K562 (cell line): ENCODE measurements around the gene LSM4. TPM values are rescaled to one million over a fixed set of nuclear protein-coding genes. Genes with fewer than 3 reads are reported as not detected.
A peak's percentile ranks its signal among the peaks of the same experiment; 100 is the strongest.

Experiments used
- ADNP ChIP-seq: fragments of 200-800 bp; sonication (Bioruptor generic); IDR thresholded peaks from 2 replicates; pipeline ENCODE4 v1.6.1; 2016; ENCODE audit warnings: missing genetic modification characterization, missing compliant biosample characterization
- ARID1B ChIP-seq: fragments of 450-650 bp; IDR thresholded peaks from 2 replicates; pipeline ENCODE4 v1.6.1; 2016; ENCODE audit warnings: antibody characterized with exemption, mild to moderate bottlenecking, inconsistent platforms
- CHD2 ChIP-seq: IDR thresholded peaks from 2 replicates; pipeline ENCODE4 v1.6.1; 2011; ENCODE audit warnings: low read depth, low read length
- ESRRA ChIP-seq: fragments of 450-650 bp; IDR thresholded peaks from 2 replicates; pipeline ENCODE4 v1.6.1; 2014; ENCODE audit warnings: low read depth, mild to moderate bottlenecking, moderate library complexity, borderline replicate concordance
- HDGF ChIP-seq: fragments of 450-650 bp; IDR thresholded peaks from 2 replicates; pipeline ENCODE4 v1.6.1; 2016
- JUNB ChIP-seq: fragments of 450-650 bp; formaldehyde crosslinking; conservative IDR thresholded peaks from 2 replicates; pipeline ENCODE4 v1.4.0; 2020; ENCODE audit warnings: mild to moderate bottlenecking
- KLF1 ChIP-seq: fragments of 450-650 bp; IDR thresholded peaks from 2 replicates; pipeline ENCODE4 v1.6.1; 2016; ENCODE audit warnings: missing genetic modification characterization, missing compliant biosample characterization
- KLF6 ChIP-seq: fragments of 250-450 bp; sonication (Bioruptor Pico); IDR thresholded peaks from 2 replicates; pipeline ENCODE4 v1.4.0; 2020; ENCODE audit warnings: mild to moderate bottlenecking, moderate library complexity, borderline replicate concordance
- POLR2B ChIP-seq: fragments of 450-650 bp; IDR thresholded peaks from 2 replicates; pipeline ENCODE4 v1.6.1; 2018; ENCODE audit warnings: low read depth; ENCODE audit not compliant: partially characterized antibody
- RFX1 ChIP-seq: fragments of 450-650 bp; IDR thresholded peaks from 2 replicates; pipeline ENCODE4 v1.6.1; 2016; ENCODE audit warnings: mild to moderate bottlenecking, moderate library complexity
- SIRT6 ChIP-seq: IDR thresholded peaks from one replicate; pipeline ENCODE4 v1.6.1; 2012; ENCODE audit warnings: low read depth, mild to moderate bottlenecking, control low read depth, inconsistent platforms, low read length, moderate library complexity
- SLC30A9 ChIP-seq: fragments of 250-450 bp; sonication (Bioruptor Pico); IDR thresholded peaks from 2 replicates; pipeline ENCODE4 v1.8.0; 2022; ENCODE audit warnings: mild to moderate bottlenecking, moderate library complexity
- SMARCE1 ChIP-seq: fragments of 450-650 bp; IDR thresholded peaks from 2 replicates; pipeline ENCODE4 v1.7.1; 2016; ENCODE audit warnings: mild to moderate bottlenecking
- SNRNP70 ChIP-seq: fragments of 200-400 bp; formaldehyde crosslinking; optimal IDR thresholded peaks from 2 replicates; pipeline ENCODE3; 2017; ENCODE audit warnings: low read depth, low read length
- SP1 ChIP-seq: sonication (generic); formaldehyde crosslinking; IDR thresholded peaks from 2 replicates; pipeline ENCODE4 v1.8.1; 2022; ENCODE audit warnings: mild to moderate bottlenecking, missing genetic modification reagents
- STAG1 ChIP-seq: sonication (generic); formaldehyde crosslinking; IDR thresholded peaks from 2 replicates; pipeline ENCODE4 v1.5.0; 2020; ENCODE audit warnings: missing genetic modification reagents, borderline replicate concordance
- U2AF1 ChIP-seq: fragments of 200-400 bp; formaldehyde crosslinking; optimal IDR thresholded peaks from 2 replicates; pipeline ENCODE3; 2017; ENCODE audit warnings: mild to moderate bottlenecking, low read depth, low read length, moderate library complexity
- ZC3H11A ChIP-seq: IDR thresholded peaks from 2 replicates; pipeline ENCODE4 v1.6.1; 2012; ENCODE audit warnings: low read depth, low read length, improper control_type of control experiment
- ZKSCAN3 ChIP-seq: fragments of 250-450 bp; sonication (Bioruptor Pico); IDR thresholded peaks from 2 replicates; pipeline ENCODE4 v1.4.0; 2020
- ZNF24 ChIP-seq: fragments of 450-650 bp; IDR thresholded peaks from 2 replicates; pipeline ENCODE4 v1.6.1; 2016
- ZNF354B ChIP-seq: fragments of 250-450 bp; sonication (Bioruptor Pico); IDR thresholded peaks from 2 replicates; pipeline ENCODE4 v1.4.0; 2020
- ZSCAN29 ChIP-seq: fragments of 450-650 bp; IDR thresholded peaks from 2 replicates; pipeline ENCODE4 v1.6.1; 2017
- polyA plus RNA-seq, 8 experiments: library from polyadenylated mRNA; depleted of rRNA in 4 of 8; stranded (reverse) in 5 of 8; unstranded in 3 of 8; fragments of >200 nt; fragmentation: Nextera tagmentation in 2 of 8; fragmentation: Illumina TruSeq in 1 of 8; extraction: Ambion mirVana in 2 of 8; extraction: Trizol in 1 of 8; gene quantifications; 2 replicates each; pipeline versions ENCODE4 v1.2.1 to v1.2.3, GENCODE V29; 2011 to 2014; ENCODE audit warnings: inconsistent platforms in 1 of 8, missing spikeins in 1 of 8
- total RNA-seq, 7 experiments: library from RNA; depleted of rRNA in 6 of 7; stranded (reverse); fragments of >200 nt in 6 of 7; fragmentation: Illumina TruSeq in 2 of 7; extraction: Trizol in 2 of 7; gene quantifications; 2 replicates each; pipeline versions ENCODE4 v1.2.1 to v1.2.3, GENCODE V29; 2011 to 2021; ENCODE audit warnings: low replicate concordance in 1 of 7
- TF ChIP-seq, protein P1 (sequence below): fragments of 200-400 bp; formaldehyde crosslinking; IDR thresholded peaks from 2 replicates; pipeline ENCODE4 v1.6.1; 2017; ENCODE audit warnings: mild to moderate bottlenecking, low read depth, low read length, moderate library complexity
- TF ChIP-seq, protein P2 (sequence below), 2 experiments: fragments of 150-350 bp in 1 of 2; IDR thresholded peaks; 2 replicates each; pipeline ENCODE4 v1.6.1; 2012 to 2016; ENCODE audit warnings: low read depth in 2 of 2, low read length in 2 of 2, mild to moderate bottlenecking in 1 of 2, moderate library complexity in 1 of 2

Gene LSM4
- total and polyA plus RNA-seq, 9 of the 15 experiments (the other 6 are each of a cell fraction or from before 2014, with no cell fraction given) = 11.9 to 763 (median 202) TPM

DNA sequence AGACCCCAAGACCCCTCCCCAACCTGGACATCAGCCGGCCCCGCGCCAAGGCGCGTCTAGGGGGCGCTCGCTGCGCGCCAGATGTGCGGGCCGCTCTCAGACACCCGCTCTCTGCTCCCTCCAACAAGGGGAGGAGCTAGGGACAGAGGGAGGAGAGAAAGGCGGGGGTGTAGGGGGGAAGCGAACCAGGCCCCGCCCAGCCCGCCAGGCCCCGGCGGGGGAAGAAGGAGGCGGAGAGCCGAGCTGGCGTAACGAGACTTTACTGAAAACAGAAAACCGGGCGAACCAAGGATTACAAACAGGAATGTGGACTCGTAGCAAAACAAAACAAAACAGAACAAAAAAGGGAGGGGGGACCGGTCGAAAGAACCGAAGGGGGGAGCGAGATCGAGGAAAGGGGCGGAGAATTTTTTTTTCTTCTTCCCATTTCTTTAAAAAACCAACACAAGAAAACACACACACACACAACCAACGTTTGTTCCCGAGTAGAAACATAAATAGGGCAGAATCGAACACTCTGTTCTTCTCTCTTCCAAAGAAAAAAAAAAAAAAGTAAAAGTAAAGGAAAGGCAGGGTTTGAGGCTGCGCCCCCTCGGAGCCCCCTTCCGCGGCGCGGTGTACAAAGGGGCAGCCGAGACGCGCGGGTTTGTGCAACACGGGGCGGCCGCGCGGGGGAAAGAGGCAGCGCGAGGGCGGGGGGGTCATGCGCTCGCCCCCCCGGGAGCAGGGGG lies 43.2 kb downstream of the LSM4 start (continued):
- TF ChIP-seq, protein P1, sequence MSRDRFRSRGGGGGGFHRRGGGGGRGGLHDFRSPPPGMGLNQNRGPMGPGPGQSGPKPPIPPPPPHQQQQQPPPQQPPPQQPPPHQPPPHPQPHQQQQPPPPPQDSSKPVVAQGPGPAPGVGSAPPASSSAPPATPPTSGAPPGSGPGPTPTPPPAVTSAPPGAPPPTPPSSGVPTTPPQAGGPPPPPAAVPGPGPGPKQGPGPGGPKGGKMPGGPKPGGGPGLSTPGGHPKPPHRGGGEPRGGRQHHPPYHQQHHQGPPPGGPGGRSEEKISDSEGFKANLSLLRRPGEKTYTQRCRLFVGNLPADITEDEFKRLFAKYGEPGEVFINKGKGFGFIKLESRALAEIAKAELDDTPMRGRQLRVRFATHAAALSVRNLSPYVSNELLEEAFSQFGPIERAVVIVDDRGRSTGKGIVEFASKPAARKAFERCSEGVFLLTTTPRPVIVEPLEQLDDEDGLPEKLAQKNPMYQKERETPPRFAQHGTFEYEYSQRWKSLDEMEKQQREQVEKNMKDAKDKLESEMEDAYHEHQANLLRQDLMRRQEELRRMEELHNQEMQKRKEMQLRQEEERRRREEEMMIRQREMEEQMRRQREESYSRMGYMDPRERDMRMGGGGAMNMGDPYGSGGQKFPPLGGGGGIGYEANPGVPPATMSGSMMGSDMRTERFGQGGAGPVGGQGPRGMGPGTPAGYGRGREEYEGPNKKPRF = no peak
- TF ChIP-seq KLF1 (tag) (no peak), ZKSCAN3 (CRISPR knock-in tag) (no peak), SLC30A9 (CRISPR knock-in tag) (no peak), ZC3H11A (no peak; the same call in 1 of the 2 replicates), CHD2 (0 out of 2 replicates have a peak, but pooled peaks have one; percentile 50), STAG1 (CRISPR knock-in tag) (peak; percentile 58; the same call in 1 of the 2 replicates), ADNP (tag) (no peak), POLR2B (peak; percentile 91), KLF6 (CRISPR knock-in tag) (no peak), ZNF24 (no peak), SP1 (CRISPR knock-in tag) (peak; percentile 79; the same call in 1 of the 2 replicates), JUNB (CRISPR knock-in tag) (no peak), SIRT6 (no peak), ZSCAN29 (no peak), RFX1 (no peak), ESRRA (peak; percentile 29; the same call in 1 of the 2 replicates), ZNF354B (no peak), U2AF1 (no peak), ARID1B (peak; percentile 47), SNRNP70 (no peak), SMARCE1 (peak; percentile 55; the same call in 1 of the 2 replicates), HDGF (0 out of 2 replicates have a peak, but pooled peaks have one; percentile 30)
- TF ChIP-seq, protein P2, sequence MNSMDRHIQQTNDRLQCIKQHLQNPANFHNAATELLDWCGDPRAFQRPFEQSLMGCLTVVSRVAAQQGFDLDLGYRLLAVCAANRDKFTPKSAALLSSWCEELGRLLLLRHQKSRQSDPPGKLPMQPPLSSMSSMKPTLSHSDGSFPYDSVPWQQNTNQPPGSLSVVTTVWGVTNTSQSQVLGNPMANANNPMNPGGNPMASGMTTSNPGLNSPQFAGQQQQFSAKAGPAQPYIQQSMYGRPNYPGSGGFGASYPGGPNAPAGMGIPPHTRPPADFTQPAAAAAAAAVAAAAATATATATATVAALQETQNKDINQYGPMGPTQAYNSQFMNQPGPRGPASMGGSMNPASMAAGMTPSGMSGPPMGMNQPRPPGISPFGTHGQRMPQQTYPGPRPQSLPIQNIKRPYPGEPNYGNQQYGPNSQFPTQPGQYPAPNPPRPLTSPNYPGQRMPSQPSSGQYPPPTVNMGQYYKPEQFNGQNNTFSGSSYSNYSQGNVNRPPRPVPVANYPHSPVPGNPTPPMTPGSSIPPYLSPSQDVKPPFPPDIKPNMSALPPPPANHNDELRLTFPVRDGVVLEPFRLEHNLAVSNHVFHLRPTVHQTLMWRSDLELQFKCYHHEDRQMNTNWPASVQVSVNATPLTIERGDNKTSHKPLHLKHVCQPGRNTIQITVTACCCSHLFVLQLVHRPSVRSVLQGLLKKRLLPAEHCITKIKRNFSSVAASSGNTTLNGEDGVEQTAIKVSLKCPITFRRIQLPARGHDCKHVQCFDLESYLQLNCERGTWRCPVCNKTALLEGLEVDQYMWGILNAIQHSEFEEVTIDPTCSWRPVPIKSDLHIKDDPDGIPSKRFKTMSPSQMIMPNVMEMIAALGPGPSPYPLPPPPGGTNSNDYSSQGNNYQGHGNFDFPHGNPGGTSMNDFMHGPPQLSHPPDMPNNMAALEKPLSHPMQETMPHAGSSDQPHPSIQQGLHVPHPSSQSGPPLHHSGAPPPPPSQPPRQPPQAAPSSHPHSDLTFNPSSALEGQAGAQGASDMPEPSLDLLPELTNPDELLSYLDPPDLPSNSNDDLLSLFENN (IDR thresholded peaks at IDR 0.05; ENCODE audit: low read depth in 2 of 2, low read length in 2 of 2) = peak in 1 of 2 experiments; percentile 4; a peak in 1 of 4 replicates
